Transverse colon (tissue), 4 donors: Measurements from ENCODE around the gene NOPCHAP1. TPM values are rescaled to one million over a fixed set of nuclear protein-coding genes. Genes with fewer than 3 reads are reported as not detected.

ENCODE experiments used
- DNase-seq: peaks from one replicate; pipeline ENCODE4 v3.0.0-alpha.2; 2019
- H3K27ac ChIP-seq, 4 donors: fragments of 200-600 bp; sonication (generic); 2 replicates each; pipeline ENCODE4 v1.5.1; 2016 to 2018; ENCODE audit warnings: inconsistent platforms in 4 of 4
- H3K27me3 ChIP-seq: fragments of 200-600 bp; sonication (generic); 2 replicates; pipeline ENCODE4 v1.5.1; 2017; ENCODE audit warnings: inconsistent platforms
- H3K36me3 ChIP-seq, 4 donors: fragments of 200-600 bp; sonication (generic); 2 replicates each; pipeline ENCODE4 v1.5.1; 2017 to 2019; ENCODE audit warnings: inconsistent platforms in 4 of 4
- H3K4me1 ChIP-seq, 4 donors: fragments of 200-600 bp; sonication (generic); 2 replicates each; pipeline ENCODE4 v1.5.1; 2017 to 2020; ENCODE audit warnings: inconsistent platforms in 4 of 4
- H3K4me3 ChIP-seq, 4 donors: fragments of 200-600 bp; sonication (generic); 1 replicate in 1 of 4; 2 replicates in 3 of 4; pipeline versions ENCODE4 v1.5.1 to v1.6.1; 2017 to 2019; ENCODE audit warnings: inconsistent platforms in 4 of 4
- H3K9me3 ChIP-seq, 2 donors: fragments of 200-600 bp; sonication (generic); 2 replicates each; pipeline ENCODE4 v1.5.1; 2017 to 2019; ENCODE audit warnings: inconsistent platforms in 2 of 2
- CTCF ChIP-seq, 5 experiments: fragments of 200-600 bp in 3 of 5; fragments of 450-650 bp in 2 of 5; sonication (generic) in 3 of 5; IDR thresholded peaks; 1 replicate in 2 of 5; 2 replicates in 3 of 5; pipeline ENCODE4 v1.5.1; 2016 to 2017; ENCODE audit warnings: antibody characterized with exemption in 5 of 5, inconsistent platforms in 3 of 5, mild to moderate bottlenecking in 2 of 5, moderate library complexity in 1 of 5
- EP300 ChIP-seq: sonication (generic); formaldehyde crosslinking; IDR thresholded peaks from one replicate; pipeline ENCODE4 v1.6.1; 2017; ENCODE audit warnings: antibody characterized with exemption, low read depth
- POLR2A ChIP-seq: fragments of 450-650 bp; IDR thresholded peaks from one replicate; pipeline ENCODE4 v1.6.1; 2016; ENCODE audit warnings: antibody characterized with exemption, mild to moderate bottlenecking, moderate library complexity
- POLR2AphosphoS5 ChIP-seq, 3 donors: sonication (generic); formaldehyde crosslinking; IDR thresholded peaks; one replicate each; pipeline ENCODE4 v1.6.1; 2016; ENCODE audit warnings: antibody characterized with exemption in 3 of 3
- WGBS, 2 donors: methylation state at CpG; one replicate each; pipeline ENCODE4 v1.1.5; 2018; ENCODE audit warnings: low coverage in 1 of 2; 5-methylcytosine and 5-hydroxymethylcytosine counted together
- in situ Hi-C, 4 donors: fragments of 200-750 bp; cut with MboI; loops; one replicate each; pipeline versions ENCODE4 v1.15.0 to v1.15.1; 2017; ENCODE audit warnings: low sequenced_read_pairs in 3 of 4, low pct_ligation_motif_present in 1 of 4, low pct_unique_long_range_greater_than_20kb in 1 of 4
- intact Hi-C: fragments of 100-400 bp; cut with DNase I; formaldehyde crosslinking; loops from one replicate; pipeline ENCODE4 v1.15.1; 2023; ENCODE audit warnings: low total_unique reads
- total RNA-seq, 4 donors: library from RNA; depleted of rRNA; stranded (reverse); fragments of >200 nt; gene quantifications; one replicate each; pipeline ENCODE4 v1.1.0, GENCODE V29; 2016

The NOPCHAP1 gene
- total RNA-seq, 4 donors from 2014 or later: 0.37 to 5.7 (median 2.2) TPM

- in situ Hi-C loops: no loop called here
- 48 to 49% methylated on average over 3 of the region's 3 CpGs for WGBS, 2 donors
Observed at GRCh38 chr12:104952816-104953215, 33.3 kb upstream of the NOPCHAP1 start.

GRCh38 chr12:104953323-104953722, 32.8 kb upstream of the NOPCHAP1 start:
- Histone ChIP-seq H3K4me1 (peaks cover 0 to 57% (median 23%) of the 10 kb centered on the region in 4 donors), H3K36me3 (no peaks in the 10 kb centered on the region), H3K27ac (peak overlapping the region; percentile 71 to 86 (median 82)), H3K27me3 (no peaks in the 10 kb centered on the region), H3K9me3 (no peaks in the 10 kb centered on the region), H3K4me3 (no peak overlapping the region)
- in situ Hi-C loops: no loop called here
- intact Hi-C loops: no loop called here
- TF ChIP-seq EP300 (no peak), CTCF (IDR thresholded peaks at IDR 0.05) (no peak), POLR2AphosphoS5 (IDR thresholded peaks at IDR 0.05) (peak in 1 of 3 donors; percentile 67), POLR2A (peak; percentile 18)
- 50 to 54% methylated on average over 2 of the region's 2 CpGs for WGBS, 2 donors
- DNase-seq: peak; percentile 58

More at GRCh38 chr12:104952816-104953215, 33.3 kb upstream of the NOPCHAP1 start:
- Histone ChIP-seq H3K27ac (peak overlapping the region; percentile 71 to 86 (median 82)), H3K4me3 (no peak overlapping the region), H3K9me3 (no peaks in the 10 kb centered on the region), H3K27me3 (no peaks in the 10 kb centered on the region), H3K4me1 (peaks cover 0 to 62% (median 25%) of the 10 kb centered on the region in 4 donors), H3K36me3 (no peaks in the 10 kb centered on the region)
- TF ChIP-seq EP300 (no peak), CTCF (IDR thresholded peaks at IDR 0.05) (no peak), POLR2A (no peak)
- no peak for DNase-seq
- intact Hi-C loops: no loop called here

GRCh38 chr12:104955703-104956102, 30.4 kb upstream of the NOPCHAP1 start:
- H3K27me3 ChIP-seq: no peaks in the 10 kb centered on the region
- no peaks in the 10 kb centered on the region for H3K36me3 ChIP-seq
- no peak for DNase-seq
- no peak overlapping the region for H3K4me3 ChIP-seq
- no peak for TF ChIP-seq POLR2A
- TF ChIP-seq EP300: no peak
- intact Hi-C loops: no loop called here
- H3K4me1 ChIP-seq: peaks cover 10 to 69% (median 27%) of the 10 kb centered on the region in 4 donors
- in situ Hi-C loops: no loop called here
- no peaks in the 10 kb centered on the region for H3K9me3 ChIP-seq
- 88 to 100% methylated on average over 2 of the region's 2 CpGs for WGBS, 2 donors
- H3K27ac ChIP-seq: no peak overlapping the region

- peaks cover 10 to 55% (median 22%) of the 10 kb centered on the region in 4 donors for H3K4me1 ChIP-seq
- H3K36me3 ChIP-seq: no peaks in the 10 kb centered on the region
- in situ Hi-C loops (no loop called here), intact Hi-C loops (no loop called here)
- no peaks in the 10 kb centered on the region for H3K9me3 ChIP-seq
- no peaks in the 10 kb centered on the region for H3K27me3 ChIP-seq
- peak overlapping the region; percentile 82 to 92 (median 86) for H3K4me3 ChIP-seq
- TF ChIP-seq CTCF (IDR thresholded peaks at IDR 0.05) (no peak), POLR2AphosphoS5 (IDR thresholded peaks at IDR 0.05) (no peak), POLR2A (no peak), EP300 (no peak)
- DNase-seq: no peak
- 21 to 26% methylated on average over 12 to 13 of the region's 13 CpGs for WGBS, 2 donors
- H3K27ac ChIP-seq: peak overlapping the region; percentile 86 to 93 (median 90)
Observed at GRCh38 chr12:104956870-104957718, 29.0 kb upstream of the NOPCHAP1 start.
